GM18511 (cell line): ENCODE data around the gene SSBP2.

Experiments used
- ATAC-seq: cut with Tn5 transposase; IDR thresholded peaks from one replicate; pipeline ENCODE4 v1.9.1; 2021; ENCODE audit warnings: mild to moderate bottlenecking, moderate library complexity; ENCODE audit not compliant: unreplicated experiment

Gene SSBP2

DNA sequence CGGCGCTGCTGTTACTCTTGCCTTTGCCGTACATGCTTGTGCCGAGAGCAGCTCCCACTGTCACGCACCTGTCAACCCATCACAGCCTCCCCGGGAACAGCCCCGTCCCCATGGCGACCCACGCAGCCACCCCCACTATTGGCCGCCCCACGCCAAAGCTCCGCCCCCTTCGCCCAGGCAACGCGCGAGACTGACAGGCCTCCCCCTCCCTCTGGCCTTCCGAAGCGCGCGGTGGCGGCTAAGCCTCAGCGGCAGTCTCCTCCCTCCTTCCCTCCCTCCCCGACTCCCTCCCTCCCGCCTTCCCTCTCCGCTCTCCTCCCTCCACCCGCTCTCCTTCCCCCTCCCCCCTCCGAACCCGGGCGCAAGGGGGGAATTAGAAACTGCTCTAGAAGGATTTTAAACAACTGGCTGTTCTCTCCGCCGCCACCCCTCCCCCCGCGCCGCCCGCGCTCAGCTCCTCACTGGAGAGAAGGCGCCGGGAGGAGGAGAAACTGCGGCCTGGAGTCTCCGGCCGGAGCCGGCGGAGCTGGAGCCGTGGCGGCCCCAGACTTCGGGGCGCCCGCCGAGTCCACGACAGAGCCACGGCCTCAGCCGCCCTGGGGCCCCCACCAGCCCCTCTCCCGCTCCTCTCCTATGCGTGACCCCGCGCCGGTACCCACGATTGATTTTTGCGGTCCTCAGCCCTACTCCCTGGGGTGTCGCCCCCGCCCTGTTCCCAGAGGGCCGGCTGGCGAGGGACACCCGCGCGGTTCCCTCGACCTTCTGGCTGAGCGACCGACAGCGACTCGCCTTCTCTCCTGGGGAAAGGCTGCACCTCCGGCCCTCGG is at the start of gene SSBP2:
Gene SSBP2 (minus strand): TSS at position 89 of the 827 bp plus-strand sequence. CDS start 55 bp downstream, at position 34.
- peak; percentile 78 for ATAC-seq

DNA sequence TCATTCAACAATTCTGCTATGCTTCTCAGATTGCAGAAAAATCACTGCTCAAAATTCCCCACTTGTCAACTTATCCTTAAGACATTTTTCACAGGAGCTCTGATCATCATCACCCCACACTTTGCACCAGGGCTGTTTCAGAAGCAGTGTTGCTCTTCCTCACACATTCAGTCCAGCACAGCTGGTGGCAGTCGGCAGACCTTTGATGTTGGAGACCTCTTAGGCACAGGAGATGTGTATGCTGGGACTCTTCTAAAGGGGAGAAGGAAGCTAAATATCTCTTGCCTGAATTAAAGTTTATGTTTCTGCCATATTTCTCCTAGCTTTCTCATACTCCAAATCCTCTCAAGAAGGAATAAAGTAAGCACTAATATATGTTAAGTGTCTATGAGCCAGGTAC is 44.8 kb upstream of the SSBP2 start:
- no peak for ATAC-seq

DNA sequence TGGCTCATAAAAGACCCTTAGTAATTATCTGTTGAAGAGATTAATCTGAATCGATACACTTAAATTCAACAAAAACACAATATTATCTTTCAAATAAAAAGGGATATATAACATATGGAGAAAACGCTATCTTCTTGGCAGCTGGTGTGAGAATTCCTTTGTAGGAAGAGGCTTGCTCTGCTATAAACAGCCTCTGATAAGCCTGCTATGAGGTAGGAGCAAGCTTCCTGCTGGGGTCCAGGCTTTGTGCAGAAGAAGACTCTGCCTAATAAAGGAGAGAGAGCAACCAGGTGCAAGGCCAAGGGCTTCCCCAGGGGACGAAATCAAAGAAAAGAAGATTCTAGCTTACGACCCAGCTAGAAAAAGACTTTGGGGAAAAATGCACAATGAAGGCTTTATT is 43.3 kb upstream of the SSBP2 start:
- no peak for ATAC-seq

DNA sequence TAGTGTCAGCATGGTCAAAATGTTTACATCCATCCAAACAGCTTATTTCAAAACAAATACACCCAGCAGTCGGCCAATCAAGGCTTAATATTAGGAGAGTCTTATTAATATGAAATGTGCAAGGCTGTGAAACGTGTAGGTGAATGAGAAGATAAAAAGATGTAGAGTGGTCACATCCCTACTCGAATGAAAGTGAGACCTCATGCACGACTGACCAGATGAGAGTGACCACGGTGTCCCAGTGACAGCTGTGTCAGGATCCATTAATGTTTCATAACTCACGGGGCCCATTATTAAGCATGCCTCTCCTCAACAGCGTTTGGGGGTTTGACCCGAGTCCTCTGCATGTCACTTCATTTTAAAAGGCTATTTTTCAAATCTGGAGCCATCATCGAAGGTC is 39.4 kb upstream of the SSBP2 start:
- no peak for ATAC-seq

DNA sequence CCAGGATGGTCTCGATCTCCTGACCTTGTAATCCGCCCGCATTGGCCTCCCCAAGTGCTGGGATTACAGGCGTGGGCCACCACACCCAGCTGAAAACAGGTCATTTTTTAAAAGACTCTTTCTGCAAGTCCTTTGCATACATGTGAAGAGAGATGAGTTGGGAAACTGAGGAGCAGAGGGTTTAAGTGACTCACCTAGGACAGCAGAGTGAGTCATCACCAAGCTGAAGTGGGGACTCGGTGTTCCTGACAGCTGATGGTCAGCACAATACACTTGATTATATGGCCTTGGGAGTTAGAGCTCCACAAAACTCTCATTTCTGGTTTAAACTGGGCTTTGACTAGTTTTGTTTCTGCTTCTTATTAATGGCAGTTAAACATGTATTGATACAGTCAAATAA is 38.1 kb upstream of the SSBP2 start:
- no peak for ATAC-seq

DNA sequence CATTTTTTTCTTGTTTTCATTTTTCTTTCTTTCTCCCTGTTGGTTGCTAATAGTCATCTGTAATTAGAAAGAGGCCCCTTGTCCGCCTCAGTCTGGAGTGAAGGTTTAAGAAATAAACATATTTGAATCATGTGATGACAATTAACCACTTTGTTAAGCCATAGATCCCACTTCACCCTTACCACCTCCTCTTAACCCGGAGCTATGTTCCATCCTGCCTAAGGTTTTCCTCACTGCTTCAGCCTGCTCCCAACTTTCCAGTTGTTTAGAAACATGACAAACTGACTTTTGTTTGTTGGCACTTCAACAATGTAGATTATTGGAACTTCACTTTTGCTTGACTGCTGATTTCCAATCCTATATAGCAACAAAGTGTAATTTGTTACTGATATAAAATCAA is 37.4 kb upstream of the SSBP2 start:
- no peak for ATAC-seq

DNA sequence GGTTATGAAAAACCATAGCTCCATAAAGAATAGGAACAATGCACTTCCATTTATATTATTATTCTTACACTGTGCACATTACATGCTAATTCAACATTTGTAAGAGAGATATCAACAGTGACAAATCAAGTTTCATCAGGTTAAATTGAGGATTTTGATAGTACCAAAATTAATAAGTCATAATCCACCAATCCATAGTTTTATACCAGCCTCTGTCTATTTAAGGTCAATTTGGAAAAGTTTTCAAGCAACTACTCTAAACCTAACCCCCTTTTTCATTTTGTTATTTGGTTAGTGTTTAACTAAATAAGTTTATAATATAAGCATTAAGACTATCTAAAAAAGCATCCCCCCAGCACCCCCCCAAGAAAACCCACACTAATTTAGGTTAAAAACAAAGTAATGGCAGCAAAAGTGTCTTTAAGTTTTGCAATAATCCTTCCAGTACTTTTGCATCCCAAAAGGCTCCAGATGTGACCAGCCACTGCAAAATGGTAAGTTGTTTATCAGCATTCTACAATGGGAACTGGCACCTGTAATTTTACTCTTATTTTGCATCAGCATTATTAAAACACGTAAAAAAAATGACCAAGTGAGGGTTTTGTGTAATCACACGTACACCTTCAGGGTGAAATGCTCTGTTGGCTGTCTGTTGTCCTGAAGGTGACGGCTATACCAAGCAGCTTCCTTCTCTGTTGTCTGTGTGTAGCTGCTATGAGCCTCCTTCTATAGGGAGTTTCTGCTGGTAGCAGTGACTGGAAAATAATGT is 36.8 kb upstream of the SSBP2 start:
- no peak for ATAC-seq

DNA sequence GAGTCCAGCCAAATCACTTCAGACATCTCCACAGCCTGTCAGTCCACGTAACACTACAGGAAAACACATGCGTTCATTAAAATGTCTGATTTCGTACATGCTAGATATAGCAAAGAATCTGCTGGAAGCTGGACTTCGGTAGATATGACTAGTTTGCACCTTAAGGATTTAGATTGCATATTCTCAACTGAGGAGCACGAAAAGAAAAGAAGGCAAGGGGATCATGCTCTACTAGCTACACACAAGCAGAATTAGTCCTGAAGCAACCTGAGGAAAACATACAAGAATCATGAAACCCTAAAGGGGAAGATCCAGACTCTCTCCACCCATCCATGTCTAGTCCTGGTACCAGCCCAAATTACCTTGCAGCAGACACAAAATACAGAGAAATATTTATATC is 36.1 kb upstream of the SSBP2 start:
- no peak for ATAC-seq

DNA sequence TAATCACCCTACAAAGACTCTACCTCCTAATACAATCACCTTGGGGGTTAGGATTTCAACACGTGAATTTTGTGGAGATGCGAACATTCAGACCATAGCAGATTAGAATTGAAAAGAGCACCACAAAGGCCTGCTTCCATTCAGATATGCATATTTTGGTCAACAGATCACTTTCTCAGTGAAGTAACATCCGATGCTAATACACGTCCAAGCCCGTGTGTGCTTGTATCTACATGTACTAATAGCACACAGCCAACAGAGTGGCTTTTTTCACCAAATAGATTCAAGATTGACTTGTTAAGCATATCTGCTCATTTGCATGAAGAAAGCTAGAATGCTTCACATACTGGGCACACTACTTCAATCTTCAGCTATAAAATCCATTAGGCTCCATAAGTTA is 35.6 kb upstream of the SSBP2 start:
- no peak for ATAC-seq

DNA sequence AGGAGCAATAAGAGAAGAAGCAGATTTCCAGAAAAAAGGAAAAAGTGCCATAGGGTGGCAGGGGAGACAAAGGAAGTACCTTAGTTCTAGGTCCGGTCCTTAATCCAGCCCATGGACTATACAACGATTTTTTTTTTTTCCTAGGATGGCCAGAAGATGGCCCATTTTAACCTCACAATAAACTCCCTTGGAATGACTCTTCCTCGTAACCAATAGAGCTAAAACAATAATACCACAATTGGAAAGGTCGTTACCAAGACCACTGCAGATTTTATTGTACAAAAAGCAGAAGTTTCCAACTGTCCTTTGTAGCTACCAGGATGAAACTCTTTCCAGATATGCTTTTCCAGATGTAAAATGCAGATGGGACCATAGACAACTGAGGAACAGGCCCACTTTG is 34.4 kb upstream of the SSBP2 start:
- no peak for ATAC-seq

DNA sequence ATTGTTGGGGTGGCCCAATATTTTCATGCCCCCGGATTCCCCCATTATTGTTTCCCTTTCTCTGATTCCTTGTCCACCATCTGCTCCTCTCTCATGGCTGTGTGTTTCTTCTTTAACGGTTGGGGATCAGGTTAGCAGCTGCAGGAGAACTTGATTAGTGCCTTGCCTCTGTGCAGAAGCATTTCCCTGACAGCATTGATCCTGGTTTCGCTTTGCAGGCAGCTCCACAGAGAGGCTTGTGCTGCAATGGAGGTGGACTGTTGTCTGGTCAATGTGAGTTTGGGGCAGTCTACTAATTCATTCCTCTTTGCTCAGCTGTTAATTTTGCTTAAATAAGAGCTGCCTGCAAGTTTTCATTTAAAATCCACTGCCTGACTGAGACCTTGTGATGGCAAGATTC is 32.5 kb upstream of the SSBP2 start:
- no peak for ATAC-seq

DNA sequence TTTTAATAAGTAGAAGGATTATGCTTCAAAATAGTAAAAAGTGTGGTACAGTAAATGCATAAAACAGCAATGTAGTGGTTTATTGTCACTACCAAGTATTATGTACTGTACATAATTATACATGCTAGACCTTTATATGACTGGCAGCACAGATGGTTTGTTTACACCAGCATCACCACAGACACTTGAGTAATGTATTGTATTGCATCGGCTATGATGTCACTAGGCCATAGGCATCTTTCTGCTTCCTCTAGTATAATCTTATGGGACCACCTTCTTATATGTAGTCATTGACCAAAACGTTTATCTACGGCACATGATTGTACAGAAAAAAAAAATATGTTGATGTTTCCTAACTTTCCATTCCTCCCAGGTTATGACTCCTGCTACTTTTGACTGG is 31.9 kb upstream of the SSBP2 start:
- ATAC-seq: no peak

DNA sequence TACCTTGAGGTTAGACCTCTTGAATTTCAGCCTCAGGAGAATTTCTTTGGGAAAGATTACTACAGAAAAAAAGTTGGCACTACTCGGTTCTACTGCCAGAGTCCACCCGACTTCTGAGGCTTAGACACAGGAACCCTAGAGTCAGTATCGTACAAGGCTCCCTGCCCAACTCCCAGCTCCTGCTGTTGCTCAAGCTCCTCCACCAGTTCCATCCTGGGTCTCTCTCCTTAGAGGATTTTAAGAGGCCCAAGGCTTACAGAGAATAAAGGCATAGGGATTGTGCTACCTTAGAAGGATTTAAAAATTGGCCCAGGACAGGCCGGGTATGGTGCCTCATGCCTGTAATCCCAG is 29.0 kb upstream of the SSBP2 start:
- ATAC-seq: no peak

DNA sequence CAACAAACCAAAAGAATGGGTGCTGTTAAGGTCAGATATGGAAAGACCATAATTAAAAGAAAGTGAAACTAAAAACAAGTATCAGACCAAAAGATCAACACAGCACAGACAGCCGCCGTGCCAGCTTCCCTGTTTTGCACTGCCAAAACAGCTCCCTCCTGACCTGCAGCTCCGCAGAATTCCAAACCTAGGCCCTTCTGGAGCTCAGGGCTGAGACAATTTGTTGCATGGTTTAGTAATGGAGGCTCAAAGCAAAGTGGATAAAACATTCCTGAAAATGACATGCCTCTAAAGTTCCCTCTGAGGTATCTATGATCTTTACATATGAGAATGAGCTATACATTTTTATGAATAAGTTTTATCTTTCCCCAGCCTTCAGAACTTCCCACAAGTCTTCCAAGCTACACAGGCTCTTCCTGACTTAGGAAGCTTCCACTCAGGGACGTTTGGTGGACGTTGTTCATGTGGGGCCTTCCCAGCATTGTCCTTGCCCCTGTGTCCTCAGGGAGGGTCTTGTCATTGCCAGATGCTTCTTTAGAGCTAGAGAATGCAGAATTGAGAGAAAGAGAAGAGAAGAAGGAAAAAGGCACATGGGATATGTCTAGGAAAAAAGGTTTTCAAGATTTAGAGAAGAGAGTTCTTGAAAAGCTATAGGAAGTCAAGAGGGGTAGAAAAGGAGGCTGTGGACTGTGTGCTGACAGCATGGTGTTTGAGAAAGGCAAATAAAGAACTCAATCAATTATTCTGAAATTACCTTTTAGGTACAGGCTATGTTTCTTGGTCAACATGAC is 28.4 kb upstream of the SSBP2 start:
- ATAC-seq: peak; percentile 95

DNA sequence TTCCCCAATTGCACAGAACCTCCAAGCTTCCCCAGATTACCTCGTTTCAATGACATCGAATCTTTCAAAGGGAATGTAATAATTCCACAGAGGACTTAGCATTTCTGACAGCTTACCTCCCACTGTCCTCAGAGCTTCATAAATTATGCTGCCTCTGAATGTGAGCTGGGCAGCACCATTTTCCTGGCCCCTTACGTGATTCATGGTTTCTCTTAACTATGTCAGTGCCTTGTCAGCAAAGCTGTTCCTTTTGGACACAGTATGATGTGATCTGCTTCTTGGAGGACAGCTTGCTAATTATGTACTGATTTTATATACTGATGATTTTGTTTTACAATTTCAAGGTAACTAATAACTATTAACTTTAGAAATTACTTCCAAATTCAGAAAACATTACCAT is 27.7 kb upstream of the SSBP2 start:
- ATAC-seq: peak; percentile 42

DNA sequence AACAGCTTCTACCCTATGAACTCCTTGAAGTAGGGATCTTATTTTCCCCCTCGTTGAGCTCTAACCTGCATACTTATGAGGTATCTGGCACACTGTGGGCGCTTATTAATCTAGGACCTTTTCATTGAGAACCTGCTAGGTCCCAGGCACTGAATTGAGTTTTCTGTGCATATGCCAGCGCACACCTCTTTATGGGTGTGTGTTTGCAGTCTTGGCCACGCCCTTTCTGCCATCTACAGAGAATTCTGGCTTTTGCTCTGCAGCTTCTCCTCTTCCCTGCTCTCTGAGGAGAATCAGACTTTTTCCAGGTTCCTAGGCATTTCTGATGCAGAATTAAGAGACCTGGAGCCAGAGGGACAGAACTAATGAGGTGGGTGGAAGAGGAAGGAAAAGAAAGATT is 25.4 kb upstream of the SSBP2 start:
- no peak for ATAC-seq

DNA sequence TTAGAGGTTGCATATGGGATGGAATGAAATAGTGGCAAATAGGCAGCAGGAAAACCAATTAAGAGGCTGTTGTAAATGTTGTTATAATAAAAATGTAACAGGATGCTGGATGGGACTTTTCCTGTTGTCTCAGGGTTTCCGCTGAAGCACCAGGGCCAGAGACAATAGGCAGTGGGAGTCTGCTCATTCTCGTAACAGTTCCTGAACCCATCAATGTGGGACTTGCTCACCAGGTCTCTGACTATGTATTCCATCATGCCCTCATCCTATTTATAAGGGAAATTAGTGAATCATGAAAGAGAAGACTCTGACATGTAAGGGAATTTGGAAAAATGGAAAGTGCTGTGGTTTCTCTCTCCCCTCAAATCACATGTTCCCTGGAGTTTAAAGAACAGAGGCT is 23.5 kb upstream of the SSBP2 start:
- no peak for ATAC-seq

DNA sequence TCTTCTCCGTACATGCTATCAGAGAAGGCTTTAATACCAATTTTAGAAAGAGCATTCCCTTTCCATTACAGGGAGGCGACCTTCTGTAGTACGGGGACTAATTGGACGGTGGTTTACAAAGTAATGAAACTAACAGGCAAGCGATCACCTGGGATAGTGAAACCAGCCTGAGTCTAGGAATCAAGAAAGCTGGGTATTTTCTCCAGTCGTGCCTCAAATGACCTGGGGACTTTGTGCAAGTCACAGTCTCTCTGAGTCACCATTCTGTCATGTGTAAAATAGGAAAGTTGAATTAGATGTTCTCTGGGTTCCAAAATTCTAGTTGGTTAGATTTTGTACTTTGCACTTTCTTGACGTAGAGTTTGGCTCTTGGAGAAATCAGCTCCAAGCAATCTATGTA is 22.7 kb upstream of the SSBP2 start:
- no peak for ATAC-seq

DNA sequence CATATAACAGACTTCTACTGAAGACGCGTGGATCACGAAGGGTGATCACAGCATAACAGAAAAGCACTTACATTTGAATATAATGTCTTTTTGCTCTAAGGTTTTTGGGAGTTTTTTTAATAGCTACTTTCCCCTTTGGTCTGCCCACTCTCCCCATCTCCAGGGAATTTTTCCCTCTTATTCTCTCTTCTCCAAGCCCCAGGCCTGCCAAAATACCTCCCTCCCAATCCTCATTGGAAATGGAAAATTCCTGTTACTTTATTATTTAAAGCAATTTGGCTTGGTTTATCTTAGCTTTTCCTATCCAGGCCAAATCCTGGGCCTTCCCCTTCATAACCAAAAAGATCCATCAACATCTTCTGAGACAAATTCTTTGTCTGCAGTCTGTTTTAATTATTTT is 22.3 kb upstream of the SSBP2 start:
- ATAC-seq: no peak

DNA sequence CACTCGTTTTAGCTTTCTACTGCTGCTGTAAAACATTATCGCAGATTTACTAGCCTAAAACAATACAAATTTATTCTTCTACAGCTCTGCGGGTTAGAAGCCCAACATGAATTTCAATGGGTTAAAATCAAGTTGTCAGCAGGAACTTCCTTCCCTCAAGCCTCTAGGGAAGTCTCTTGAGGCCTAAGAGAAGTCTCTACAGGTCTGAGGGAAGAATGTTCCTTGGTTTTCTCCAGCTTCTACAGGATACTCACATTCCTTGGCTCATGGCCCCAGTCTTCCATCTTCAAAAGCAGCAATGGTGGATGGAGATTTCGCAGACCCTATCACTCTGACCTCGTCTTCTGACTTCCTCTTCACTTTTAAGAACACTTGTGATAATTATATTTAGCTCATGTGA is 21.6 kb upstream of the SSBP2 start:
- no peak for ATAC-seq

DNA sequence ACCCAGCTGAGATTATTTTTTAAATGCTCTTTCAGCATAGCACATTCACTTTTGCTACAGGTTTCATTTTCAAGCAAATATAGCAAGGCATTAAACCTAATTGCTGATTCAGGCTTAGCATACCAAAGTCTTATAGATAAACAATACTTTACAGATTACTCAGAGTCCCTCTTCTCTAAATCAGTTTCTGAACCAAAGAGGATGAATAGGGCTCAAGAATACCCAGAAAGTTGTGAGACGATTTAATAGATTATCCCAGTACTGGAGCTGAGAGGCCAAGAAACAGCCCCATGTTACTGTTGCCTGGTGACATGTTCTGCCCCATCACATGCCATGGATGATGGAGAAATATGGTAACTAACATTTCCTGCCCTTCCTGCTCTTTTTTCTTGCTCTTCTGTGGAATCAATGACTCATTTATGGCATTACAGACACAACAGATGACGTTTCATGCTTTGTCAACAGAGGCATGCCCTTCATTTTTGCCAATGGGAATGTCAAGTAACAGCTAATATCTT is 18.1 kb upstream of the SSBP2 start:
- no peak for ATAC-seq
